WTC11 (cell line): ENCODE results near the gene JCHAIN. TPM values are rescaled to one million over a fixed set of nuclear protein-coding genes. Genes with fewer than 3 reads are reported as not detected.

Source experiments
- ATAC-seq: fragments of 200-7000 bp; cut with Tn5 transposase; 2 replicates; pipeline ENCODE4 v1.10.0; 2021; ENCODE audit warnings: mild to moderate bottlenecking, moderate library complexity
- CTCF ChIA-PET: fragments of 300-600 bp; sonication (Branson Sonifier 250); formaldehyde crosslinking; loops from one replicate; lab custom pipeline; 2021; ENCODE audit warnings: antibody characterized with exemption; lab: Charles Lee
- POLR2A ChIA-PET: fragments of 350-600 bp; sonication (Branson Sonifier 250); formaldehyde crosslinking; loops from one replicate; lab custom pipeline; 2021; ENCODE audit warnings: antibody characterized with exemption; lab: Charles Lee
- DNase-seq: peaks from one replicate; pipeline ENCODE4 v3.0.0; 2021; ENCODE audit warnings: low spot score
- H3K27ac Mint-ChIP-seq: 2 replicates; pipeline ENCODE4 v1.8.0; 2021; ENCODE audit warnings: mixed read lengths
- H3K27me3 Mint-ChIP-seq: 2 replicates; pipeline ENCODE4 v1.8.0; 2021; ENCODE audit warnings: low read depth, mild to moderate bottlenecking, moderate library complexity, mixed read lengths
- H3K36me3 Mint-ChIP-seq: 2 replicates; pipeline ENCODE4 v1.8.0; 2021; ENCODE audit warnings: mixed read lengths
- H3K4me1 Mint-ChIP-seq: 2 replicates; pipeline ENCODE4 v1.8.0; 2022; ENCODE audit warnings: mixed read lengths
- H3K4me3 Mint-ChIP-seq: 2 replicates; pipeline ENCODE4 v1.8.0; 2021; ENCODE audit warnings: mild to moderate bottlenecking, moderate library complexity, mixed read lengths
- H3K9me3 Mint-ChIP-seq: 2 replicates; pipeline ENCODE4 v1.8.0; 2021; ENCODE audit warnings: mixed read lengths
- GRHL2 ChIP-seq: fragments of 250-450 bp; sonication (Bioruptor Pico); IDR thresholded peaks from 2 replicates; pipeline ENCODE4 v1.8.0; 2022; ENCODE audit warnings: mild to moderate bottlenecking, moderate library complexity; ENCODE audit not compliant: insufficient replicate concordance, severe bottlenecking
- MYBL2 ChIP-seq: sonication (generic); formaldehyde crosslinking; IDR thresholded peaks from 2 replicates; pipeline ENCODE4 v1.8.1; 2023; ENCODE audit warnings: mild to moderate bottlenecking, moderate library complexity, missing genetic modification reagents
- OVOL2 ChIP-seq: fragments of 250-450 bp; sonication (Bioruptor Pico); IDR thresholded peaks from 2 replicates; pipeline ENCODE4 v1.9.0; 2021; ENCODE audit warnings: mild to moderate bottlenecking, borderline replicate concordance
- ZNF317 ChIP-seq: sonication (generic); formaldehyde crosslinking; IDR thresholded peaks from 2 replicates; pipeline ENCODE4 v1.8.1; 2023; ENCODE audit warnings: low read depth, mild to moderate bottlenecking, moderate library complexity, missing genetic modification reagents, borderline replicate concordance
- total RNA-seq: library from RNA; stranded (reverse); gene quantifications from 3 replicates; pipeline ENCODE4 v1.2.3, GENCODE V29; 2021

The JCHAIN gene
- total RNA-seq, 1 experiment from 2014 or later, result 0.68 TPM

GRCh38 chr4:70607334-70607853 lies 58.9 kb downstream of the JCHAIN start:
- H3K27ac Mint-ChIP-seq, result no peak overlapping the region; the same call in 1 of the 2 replicates
- DNase-seq, result no peak
- peaks cover 4% of the 10 kb centered on the region for H3K9me3 Mint-ChIP-seq
- H3K36me3 Mint-ChIP-seq, result no peaks in the 10 kb centered on the region
- H3K4me1 Mint-ChIP-seq, result peaks cover 6% of the 10 kb centered on the region; the same call in 1 of the 2 replicates
- H3K4me3 Mint-ChIP-seq, result no peak overlapping the region
- no peak for ATAC-seq
- ChIA-PET CTCF (no interaction called here), POLR2A (no interaction called here)
- no peaks in the 10 kb centered on the region for H3K27me3 Mint-ChIP-seq
- no peak for TF ChIP-seq OVOL2 (CRISPR knock-in tag)
- TF ChIP-seq ZNF317 (CRISPR knock-in tag), result no peak
- TF ChIP-seq, all 79 proteins: peak for 0

GRCh38 chr4:70606459-70606858 lies 59.8 kb downstream of the JCHAIN start:
- DNase-seq (no peak), ATAC-seq (no peak)
- Mint-ChIP-seq H3K27ac (no peak overlapping the region), H3K4me3 (no peak overlapping the region), H3K4me1 (peaks cover 6% of the 10 kb centered on the region; the same call in 1 of the 2 replicates), H3K9me3 (peaks cover 4% of the 10 kb centered on the region), H3K36me3 (no peaks in the 10 kb centered on the region), H3K27me3 (no peaks in the 10 kb centered on the region)
- TF ChIP-seq GRHL2 (CRISPR knock-in tag), result no peak
- TF ChIP-seq MYBL2, result no peak
- POLR2A ChIA-PET, result no interaction called here
- CTCF ChIA-PET, result no interaction called here

Other genes starting within 250 kb of the JCHAIN start
- not detected in 3 replicates for gene MUC7, start 194.3 kb downstream of the JCHAIN start, total RNA-seq
- not detected in 3 replicates for gene AMTN, start 147.9 kb downstream of the JCHAIN start, total RNA-seq
- not detected in 3 replicates for gene AMBN, start 74.3 kb downstream of the JCHAIN start, total RNA-seq
- not detected in 3 replicates for gene ENAM, start 37.8 kb downstream of the JCHAIN start, total RNA-seq
- 39.1 to 45.5 TPM (median 39.5 TPM) in 3 replicates for gene UTP3, start 22.0 kb upstream of the JCHAIN start, total RNA-seq
- gene RUFY3, start 55.5 kb upstream of the JCHAIN start, total RNA-seq, result 49.0 to 52.3 TPM (median 51.4 TPM) in 3 replicates
- 84.6 to 98.5 TPM (median 84.7 TPM) in 3 replicates for gene GRSF1, start 173.4 kb upstream of the JCHAIN start, total RNA-seq
- 26.1 to 28.6 TPM (median 28.0 TPM) in 3 replicates for gene MOB1B, start 235.9 kb upstream of the JCHAIN start, total RNA-seq